ENCODE results near the gene LUZP2. TPM values are rescaled to one million over a fixed set of nuclear protein-coding genes. Genes with fewer than 3 reads are reported as not detected.

LUZP2 gene
- polyA plus RNA-seq, 1 experiment: 1.6 TPM

DNA sequence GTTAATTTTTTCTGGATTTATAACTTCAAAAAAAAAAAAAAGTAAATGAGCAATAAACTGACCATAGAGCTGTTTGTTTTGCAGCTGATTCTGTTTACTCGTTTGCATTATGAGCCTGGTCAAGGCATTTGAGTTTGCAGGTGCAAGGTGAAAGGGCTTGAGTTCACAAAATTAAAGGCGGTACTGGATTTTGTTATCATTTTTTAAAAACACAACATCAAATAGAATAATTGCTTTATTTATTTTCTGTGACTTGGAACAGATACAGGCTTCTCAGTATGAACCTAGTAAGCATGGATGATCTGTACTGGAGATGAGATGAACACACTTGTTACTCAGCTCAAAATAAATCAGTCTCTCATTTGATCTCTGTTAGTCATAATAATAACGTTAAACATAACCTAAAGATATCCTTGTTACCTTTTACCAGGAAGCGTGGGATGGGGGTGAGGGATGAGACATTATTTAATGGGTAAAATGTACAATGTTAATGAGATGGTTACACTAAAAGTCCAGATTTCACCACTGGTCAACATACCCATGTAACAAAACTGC is 137.8 kb downstream of the LUZP2 start:
- Histone ChIP-seq H3K27me3 (ENCODE audit: control insufficient read depth, insufficient read depth, low read length) (no peaks in the 10 kb centered on the region), H3K27ac (ENCODE audit: low read depth, low read length) (no peak overlapping the region), H3K4me3 (ENCODE audit: low read depth, low read length) (no peak overlapping the region), H3K9me3 (ENCODE audit: control insufficient read depth, insufficient read depth, low read length) (no peaks in the 10 kb centered on the region)
- ChIA-PET CTCF (interaction anchor here (0.7 kb wide), 1 partner anchor 39 kb away, joined by 4 read pairs; no protein-coding TSS in a partner anchor), POLR2A (no interaction called here)
- no peak for DNase-seq (ENCODE audit: low read depth, low spot score)
- TF ChIP-seq, protein P1, sequence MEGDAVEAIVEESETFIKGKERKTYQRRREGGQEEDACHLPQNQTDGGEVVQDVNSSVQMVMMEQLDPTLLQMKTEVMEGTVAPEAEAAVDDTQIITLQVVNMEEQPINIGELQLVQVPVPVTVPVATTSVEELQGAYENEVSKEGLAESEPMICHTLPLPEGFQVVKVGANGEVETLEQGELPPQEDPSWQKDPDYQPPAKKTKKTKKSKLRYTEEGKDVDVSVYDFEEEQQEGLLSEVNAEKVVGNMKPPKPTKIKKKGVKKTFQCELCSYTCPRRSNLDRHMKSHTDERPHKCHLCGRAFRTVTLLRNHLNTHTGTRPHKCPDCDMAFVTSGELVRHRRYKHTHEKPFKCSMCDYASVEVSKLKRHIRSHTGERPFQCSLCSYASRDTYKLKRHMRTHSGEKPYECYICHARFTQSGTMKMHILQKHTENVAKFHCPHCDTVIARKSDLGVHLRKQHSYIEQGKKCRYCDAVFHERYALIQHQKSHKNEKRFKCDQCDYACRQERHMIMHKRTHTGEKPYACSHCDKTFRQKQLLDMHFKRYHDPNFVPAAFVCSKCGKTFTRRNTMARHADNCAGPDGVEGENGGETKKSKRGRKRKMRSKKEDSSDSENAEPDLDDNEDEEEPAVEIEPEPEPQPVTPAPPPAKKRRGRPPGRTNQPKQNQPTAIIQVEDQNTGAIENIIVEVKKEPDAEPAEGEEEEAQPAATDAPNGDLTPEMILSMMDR (IDR thresholded peaks at IDR 0.05; ENCODE audit: low read depth, low read length): no peak

DNA sequence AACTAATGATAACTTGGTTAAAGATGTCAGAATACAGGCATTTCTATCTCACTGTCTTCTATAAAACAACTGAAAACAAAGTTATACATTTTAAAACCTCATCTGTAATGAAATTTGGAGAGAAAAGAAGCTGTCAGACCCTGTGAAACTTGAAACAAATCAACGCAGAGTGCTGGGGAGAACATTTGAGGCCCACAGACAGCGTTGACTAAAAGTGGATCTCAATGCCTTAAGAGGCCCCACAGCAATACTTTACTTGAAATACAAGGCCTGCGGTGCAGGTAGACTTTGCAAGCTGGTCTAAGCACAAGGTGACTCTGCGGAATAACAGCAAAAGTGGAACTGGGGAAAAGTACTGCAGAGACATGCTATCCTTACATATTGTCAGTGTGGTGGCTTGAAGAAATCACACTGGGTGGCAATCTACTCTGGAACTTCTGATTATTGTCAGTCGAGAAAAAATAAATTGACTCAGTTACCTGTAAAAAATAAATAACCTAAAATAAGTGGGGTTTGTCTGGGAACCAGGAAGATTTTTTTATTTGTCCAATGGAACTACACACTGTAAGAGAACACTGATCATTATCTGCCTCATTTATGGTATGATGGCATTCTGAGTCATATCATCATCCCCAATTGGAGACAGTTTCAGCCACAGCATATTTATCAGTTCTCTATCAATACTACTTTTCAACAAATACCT is 138.9 kb downstream of the LUZP2 start:
- H3K27me3 ChIP-seq (ENCODE audit: control insufficient read depth, insufficient read depth, low read length): no peaks in the 10 kb centered on the region
- no peak overlapping the region for H3K27ac ChIP-seq (ENCODE audit: low read depth, low read length)
- ChIA-PET POLR2A (no interaction called here), CTCF (no interaction called here)
- DNase-seq (ENCODE audit: low read depth, low spot score): no peak
- no peaks in the 10 kb centered on the region for H3K9me3 ChIP-seq (ENCODE audit: control insufficient read depth, insufficient read depth, low read length)
- TF ChIP-seq, protein P1 (IDR thresholded peaks at IDR 0.05; ENCODE audit: low read depth, low read length): no peak
- no peak overlapping the region for H3K4me3 ChIP-seq (ENCODE audit: low read depth, low read length)

DNA sequence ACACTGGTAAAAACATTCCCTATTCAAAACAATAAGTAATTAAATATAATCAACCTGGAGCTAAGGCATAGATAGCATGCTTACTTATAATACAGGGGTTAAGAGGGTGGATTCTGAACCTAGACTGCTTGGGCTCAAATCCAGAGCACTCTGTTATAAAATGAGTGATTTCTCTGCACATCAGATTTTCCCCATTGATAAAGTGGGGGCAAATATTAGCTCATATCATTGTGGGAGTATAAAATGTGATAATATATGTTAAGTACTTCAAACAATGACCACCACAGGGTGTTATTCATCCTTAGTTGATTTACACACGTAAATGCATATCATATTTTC is 139.4 kb downstream of the LUZP2 start:
- Histone ChIP-seq H3K27me3 (ENCODE audit: control insufficient read depth, insufficient read depth, low read length) (no peaks in the 10 kb centered on the region), H3K9me3 (ENCODE audit: control insufficient read depth, insufficient read depth, low read length) (no peaks in the 10 kb centered on the region), H3K4me3 (ENCODE audit: low read depth, low read length) (no peak overlapping the region), H3K27ac (ENCODE audit: low read depth, low read length) (no peak overlapping the region)
- DNase-seq (ENCODE audit: low read depth, low spot score): no peak
- POLR2A ChIA-PET: no interaction called here
- CTCF ChIA-PET: no interaction called here
- TF ChIP-seq, protein P1 (IDR thresholded peaks at IDR 0.05; ENCODE audit: low read depth, low read length): no peak

DNA sequence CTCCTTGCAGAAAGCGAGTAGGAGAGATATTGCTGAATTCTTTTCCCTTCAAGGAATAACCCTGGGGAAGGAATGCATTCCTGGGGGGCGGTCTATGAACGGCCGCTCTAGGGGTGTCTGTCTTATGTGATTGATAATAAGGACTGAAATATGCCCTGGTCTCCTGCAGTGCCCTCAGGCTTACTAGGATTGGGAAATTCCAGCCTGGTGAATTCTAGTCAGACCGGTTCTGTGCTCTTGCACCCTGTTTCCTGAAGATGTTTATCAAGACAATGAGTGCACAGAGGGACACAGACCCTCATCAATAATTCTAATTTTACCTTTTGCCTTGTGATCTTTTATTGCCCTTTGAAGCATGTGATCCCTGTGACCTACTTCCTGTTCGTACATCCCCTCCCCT is 140.7 kb downstream of the LUZP2 start:
- Histone ChIP-seq H3K27ac (ENCODE audit: low read depth, low read length) (no peak overlapping the region), H3K9me3 (ENCODE audit: control insufficient read depth, insufficient read depth, low read length) (no peaks in the 10 kb centered on the region), H3K4me3 (ENCODE audit: low read depth, low read length) (no peak overlapping the region), H3K27me3 (ENCODE audit: control insufficient read depth, insufficient read depth, low read length) (no peaks in the 10 kb centered on the region)
- no peak for DNase-seq (ENCODE audit: low read depth, low spot score)
- CTCF ChIA-PET: no interaction called here
- POLR2A ChIA-PET: no interaction called here
- TF ChIP-seq, protein P1 (IDR thresholded peaks at IDR 0.05; ENCODE audit: low read depth, low read length): no peak

DNA sequence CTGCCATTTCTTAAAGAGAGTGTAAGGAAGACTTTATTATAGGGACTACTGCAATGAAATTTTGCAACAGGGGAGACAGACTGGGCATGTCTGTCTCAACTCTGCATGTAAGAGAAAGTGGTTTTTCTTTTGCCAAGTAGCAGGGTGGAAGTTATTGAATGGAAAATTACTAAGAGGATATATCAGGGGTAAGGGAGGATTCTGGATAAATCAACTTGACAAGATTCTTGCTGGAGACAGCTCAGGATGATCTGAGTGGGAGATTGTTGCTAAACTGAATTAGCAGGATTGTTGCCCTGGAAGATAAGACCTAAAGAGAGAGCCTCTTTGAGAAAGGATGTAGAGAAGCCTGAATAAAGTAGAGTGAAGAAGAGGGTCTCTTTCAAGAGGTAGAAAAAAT is 145.8 kb downstream of the LUZP2 start:
- POLR2A ChIA-PET: no interaction called here
- no peak overlapping the region for H3K27ac ChIP-seq (ENCODE audit: low read depth, low read length)
- no peak overlapping the region for H3K4me3 ChIP-seq (ENCODE audit: low read depth, low read length)
- no peak for DNase-seq (ENCODE audit: low read depth, low spot score)
- CTCF ChIA-PET: no interaction called here
- no peaks in the 10 kb centered on the region for H3K27me3 ChIP-seq (ENCODE audit: control insufficient read depth, insufficient read depth, low read length)
- TF ChIP-seq, protein P1 (IDR thresholded peaks at IDR 0.05; ENCODE audit: low read depth, low read length): no peak
- no peaks in the 10 kb centered on the region for H3K9me3 ChIP-seq (ENCODE audit: control insufficient read depth, insufficient read depth, low read length)

Data from AG04450 (cell line).